Hepatocyte (in vitro differentiated cells): ENCODE data around the gene DMBX1.

Experiments used
- EZH2 ChIP-seq: fragments of 200-600 bp; sonication (generic); IDR thresholded peaks from 2 replicates; pipeline ENCODE4 v1.6.1; 2016; ENCODE audit warnings: antibody characterized with exemption, mild to moderate bottlenecking, borderline replicate concordance
- TF ChIP-seq, protein P1 (sequence below): fragments of 200-600 bp; sonication (generic); IDR thresholded peaks from 2 replicates; pipeline ENCODE4 v1.5.1; 2016; ENCODE audit warnings: antibody characterized with exemption, mild to moderate bottlenecking; ENCODE audit not compliant: poor library complexity

GRCh38 chr1:46535063-46535462 is 45.4 kb downstream of the DMBX1 start:
- TF ChIP-seq, protein P1, sequence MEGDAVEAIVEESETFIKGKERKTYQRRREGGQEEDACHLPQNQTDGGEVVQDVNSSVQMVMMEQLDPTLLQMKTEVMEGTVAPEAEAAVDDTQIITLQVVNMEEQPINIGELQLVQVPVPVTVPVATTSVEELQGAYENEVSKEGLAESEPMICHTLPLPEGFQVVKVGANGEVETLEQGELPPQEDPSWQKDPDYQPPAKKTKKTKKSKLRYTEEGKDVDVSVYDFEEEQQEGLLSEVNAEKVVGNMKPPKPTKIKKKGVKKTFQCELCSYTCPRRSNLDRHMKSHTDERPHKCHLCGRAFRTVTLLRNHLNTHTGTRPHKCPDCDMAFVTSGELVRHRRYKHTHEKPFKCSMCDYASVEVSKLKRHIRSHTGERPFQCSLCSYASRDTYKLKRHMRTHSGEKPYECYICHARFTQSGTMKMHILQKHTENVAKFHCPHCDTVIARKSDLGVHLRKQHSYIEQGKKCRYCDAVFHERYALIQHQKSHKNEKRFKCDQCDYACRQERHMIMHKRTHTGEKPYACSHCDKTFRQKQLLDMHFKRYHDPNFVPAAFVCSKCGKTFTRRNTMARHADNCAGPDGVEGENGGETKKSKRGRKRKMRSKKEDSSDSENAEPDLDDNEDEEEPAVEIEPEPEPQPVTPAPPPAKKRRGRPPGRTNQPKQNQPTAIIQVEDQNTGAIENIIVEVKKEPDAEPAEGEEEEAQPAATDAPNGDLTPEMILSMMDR = peak; percentile 30
- TF ChIP-seq EZH2 = no peak
